NCI-H1417 treated with DMSO at 0.1 percent for 48 hours (cell line): ENCODE results near the gene PNKP.
A peak's percentile ranks its signal among the peaks of the same experiment; 100 is the strongest.

Experiments
- DNase-seq: peaks from one replicate; lab custom pipeline; 2025; lab: John Stamatoyannopoulos, UW

Gene PNKP

GRCh38 chr19:49890349-49891311 is 23.3 kb upstream of the PNKP start:
- no peak for DNase-seq

- DNase-seq: no peak
Measured at GRCh38 chr19:49889687-49890348, 22.4 kb upstream of the PNKP start.

DNA sequence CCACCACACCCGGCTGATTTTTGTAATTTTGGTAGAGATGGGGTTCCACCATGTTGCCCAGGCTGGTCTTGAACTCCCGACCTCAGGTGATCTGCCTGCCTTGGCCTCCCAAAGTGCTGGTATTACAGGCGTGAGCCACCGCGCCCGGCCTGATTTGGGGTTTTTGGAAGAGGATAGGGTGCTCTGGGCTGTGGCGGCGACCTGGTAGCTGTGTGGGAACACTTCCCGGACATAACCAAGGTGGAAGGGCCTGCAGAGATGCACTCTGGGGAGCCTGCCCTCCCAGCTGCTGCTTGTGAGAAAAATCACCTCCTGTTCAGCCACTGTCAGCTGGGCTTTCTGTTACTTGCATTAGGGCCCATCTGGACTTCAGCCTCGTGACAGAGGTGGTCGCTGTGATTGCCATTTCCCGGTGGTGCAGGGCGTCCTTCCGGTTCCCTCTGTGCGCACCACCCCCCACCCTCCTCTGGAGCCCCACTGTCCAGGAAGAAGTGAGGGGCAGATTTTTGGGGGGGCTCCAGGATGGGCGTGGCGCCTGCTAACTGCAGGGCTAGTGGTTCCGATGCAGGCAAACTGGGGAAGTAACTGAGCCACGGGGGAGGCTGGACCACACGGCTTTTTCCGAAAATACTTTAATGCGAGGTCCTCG is 21.8 kb upstream of the PNKP start:
- DNase-seq: no peak

- no peak for DNase-seq
Measured at GRCh38 chr19:49888510-49888824, 21.1 kb upstream of the PNKP start.

DNA sequence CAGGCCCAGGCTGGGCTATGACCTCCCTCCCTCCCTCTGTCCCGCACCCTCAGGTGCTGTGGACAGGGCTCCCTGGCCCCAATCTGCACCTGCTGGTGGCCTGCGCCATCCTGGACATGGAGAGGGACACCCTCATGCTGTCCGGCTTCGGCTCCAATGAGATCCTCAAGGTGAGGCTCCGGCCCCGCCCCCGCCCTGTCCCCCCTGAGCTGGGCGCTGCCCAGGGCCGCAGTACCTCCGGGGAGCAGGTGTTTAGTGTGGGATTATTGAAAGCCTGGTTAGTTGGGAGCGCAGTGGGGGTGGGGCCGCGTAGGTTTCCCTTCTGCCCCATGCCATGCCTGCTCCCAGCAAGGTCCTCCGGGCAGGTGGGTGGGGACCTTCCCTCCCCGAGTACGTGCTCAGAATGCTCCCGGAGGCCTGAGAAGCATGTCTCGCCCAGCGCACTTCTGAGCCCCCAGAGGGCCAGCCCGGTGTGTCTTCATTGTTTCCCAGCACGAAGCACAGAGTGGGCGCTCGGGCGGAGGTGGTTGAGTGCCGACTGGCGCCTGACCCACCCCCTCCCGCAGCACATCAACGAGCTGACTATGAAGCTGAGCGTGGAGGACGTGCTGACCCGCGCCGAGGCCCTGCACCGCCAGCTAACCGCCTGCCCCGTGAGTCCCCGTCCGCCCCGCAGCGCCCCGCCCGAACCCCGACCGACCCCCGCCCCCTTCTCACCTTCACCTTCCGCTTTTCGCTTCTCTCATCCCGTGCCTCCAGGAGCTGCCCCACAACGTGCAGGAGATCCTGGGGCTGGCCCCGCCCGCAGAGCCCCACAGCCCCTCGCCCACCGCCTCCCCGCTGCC is 20.5 kb upstream of the PNKP start:
- no peak for DNase-seq

- no peak for DNase-seq
Measured at GRCh38 chr19:49887037-49887664, 19.8 kb upstream of the PNKP start.

GRCh38 chr19:49884760-49885159 is 17.4 kb upstream of the PNKP start:
- no peak for DNase-seq

- DNase-seq: no peak
Measured at GRCh38 chr19:49884109-49884508, 16.7 kb upstream of the PNKP start.

DNA sequence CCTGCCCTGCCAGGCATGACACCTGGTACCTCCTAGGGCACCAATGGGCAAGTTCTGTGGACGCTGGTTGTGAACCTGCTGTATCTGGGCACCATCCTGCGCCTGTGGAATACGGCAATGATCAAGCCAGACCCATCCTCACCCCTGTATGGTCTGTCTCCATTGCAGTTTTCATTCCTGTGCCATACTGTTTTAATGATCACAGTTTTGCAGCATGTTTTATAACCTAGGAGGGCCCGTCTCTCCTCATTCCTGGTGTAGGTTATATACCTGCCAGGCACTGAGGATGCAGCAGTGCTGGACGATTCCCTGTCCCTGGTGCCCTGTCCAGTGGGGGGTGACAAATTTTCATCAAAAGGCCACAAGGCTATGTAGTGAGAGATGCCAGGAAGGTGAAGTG is 15.7 kb upstream of the PNKP start:
- DNase-seq: no peak

DNA sequence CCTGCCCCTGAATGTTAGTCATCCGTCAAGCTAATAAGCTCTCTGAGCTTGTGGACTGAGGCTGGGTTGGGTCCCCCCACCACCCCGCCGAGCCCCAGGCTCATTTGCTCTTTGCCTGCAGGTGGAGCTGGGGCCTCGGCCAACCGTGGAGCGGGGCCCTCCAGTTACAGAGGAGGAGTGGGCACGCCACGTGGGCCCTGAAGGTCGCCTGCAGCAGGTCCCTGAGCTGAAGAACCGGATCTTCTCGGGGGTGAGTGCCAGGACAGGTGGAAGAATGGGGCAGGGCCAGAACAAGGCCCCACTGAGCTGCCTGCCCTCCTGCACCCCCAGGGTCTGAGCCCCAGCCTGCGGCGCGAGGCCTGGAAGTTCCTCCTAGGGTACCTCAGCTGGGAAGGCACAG is 15.3 kb upstream of the PNKP start:
- no peak for DNase-seq

- no peak for DNase-seq
Measured at GRCh38 chr19:49881672-49882394, 14.5 kb upstream of the PNKP start.

GRCh38 chr19:49881186-49881585 is 13.8 kb upstream of the PNKP start:
- no peak for DNase-seq

DNA sequence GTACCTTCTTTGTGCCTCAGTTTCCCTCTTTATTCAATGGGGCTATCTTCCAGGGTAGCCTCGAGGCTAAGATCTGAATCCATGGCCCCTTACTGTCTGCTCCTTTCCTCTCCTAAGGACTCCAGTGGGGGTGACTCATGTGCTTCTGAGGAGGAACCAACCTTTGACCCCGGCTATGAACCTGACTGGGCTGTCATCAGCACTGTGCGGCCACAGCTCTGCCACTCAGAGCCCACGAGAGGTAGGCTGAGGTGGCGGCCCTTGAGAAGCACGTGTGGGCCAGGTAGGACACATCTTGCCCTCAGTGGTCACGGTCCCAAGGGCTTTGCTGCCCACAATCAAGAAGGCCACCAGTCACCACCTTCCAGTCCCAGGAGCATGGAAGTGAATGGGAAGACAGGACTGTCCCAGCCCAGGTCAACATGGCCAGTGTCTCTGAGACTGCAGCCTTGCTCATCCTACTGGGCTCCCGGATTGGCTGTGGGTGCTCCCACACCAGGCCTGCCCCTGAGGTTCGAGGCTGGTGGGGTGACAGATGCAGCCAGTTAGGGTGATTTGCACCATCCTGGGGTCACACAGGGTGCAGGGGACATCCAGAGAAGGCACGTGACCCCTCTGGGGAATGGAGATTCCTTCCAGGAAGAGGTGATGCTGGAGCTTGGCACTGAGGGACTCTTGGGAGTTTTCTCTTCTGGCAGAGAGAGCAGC is 12.9 kb upstream of the PNKP start:
- no peak for DNase-seq

DNA sequence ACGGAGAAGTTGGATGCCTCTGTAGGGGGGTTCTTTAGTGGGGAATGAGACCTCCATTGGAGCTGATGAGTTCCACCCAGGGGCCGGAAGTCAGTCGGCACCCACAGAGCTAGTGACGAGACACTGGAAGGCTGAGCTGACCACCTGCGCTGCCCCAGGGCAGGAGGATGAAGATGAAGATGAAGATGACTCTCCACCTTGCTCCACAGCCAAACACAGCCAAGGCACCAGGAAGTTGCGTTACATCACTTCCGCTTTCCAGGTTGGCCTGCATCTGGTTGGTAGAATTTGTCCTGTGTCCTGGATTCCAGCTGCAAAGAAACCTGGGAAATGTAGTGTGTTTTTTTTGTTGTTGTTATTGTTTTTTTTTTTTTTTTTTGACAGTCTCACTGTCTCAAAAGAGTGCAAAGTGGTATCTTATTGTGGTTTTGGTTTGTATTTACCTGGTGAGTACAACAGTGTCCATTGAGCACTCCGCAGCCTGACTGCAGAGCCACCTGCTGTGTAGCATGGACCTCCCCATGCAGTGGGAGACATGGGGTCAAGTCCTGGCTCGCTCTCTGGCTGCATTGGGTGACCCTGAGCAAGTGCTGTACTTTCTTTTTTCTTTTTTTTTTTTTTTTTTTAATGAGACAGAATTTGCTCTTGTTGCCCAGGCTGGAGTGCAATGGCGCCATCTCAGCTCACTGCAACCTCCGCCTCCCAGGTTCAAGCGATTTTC is 12.0 kb upstream of the PNKP start:
- no peak for DNase-seq

- DNase-seq: no peak
Measured at GRCh38 chr19:49878744-49879070, 11.3 kb upstream of the PNKP start.

- DNase-seq: peak; percentile 82
Measured at GRCh38 chr19:49877879-49878743, 10.7 kb upstream of the PNKP start.

- DNase-seq: peak; percentile 97
Measured at GRCh38 chr19:49877020-49877878, 9.9 kb upstream of the PNKP start, which contains the start of the genes AKT1S1 and TBC1D17. Gene AKT1S1 (minus strand): TSS chr19:49877355. CDS start chr19:49873295, 4,060 bp downstream. Gene TBC1D17 (plus strand): TSS chr19:49877702. CDS start chr19:49877724, 22 bp downstream.
